Transverse colon (tissue), 4 donors: Measurements from ENCODE around the gene POLR2L. TPM values are rescaled to one million over a fixed set of nuclear protein-coding genes. Genes with fewer than 3 reads are reported as not detected.

Source experiments
- DNase-seq: peaks from one replicate; pipeline ENCODE4 v3.0.0-alpha.2; 2019
- H3K27ac ChIP-seq, 4 donors: fragments of 200-600 bp; sonication (generic); 2 replicates each; pipeline ENCODE4 v1.5.1; 2016 to 2018; ENCODE audit warnings: inconsistent platforms in 4 of 4
- H3K27me3 ChIP-seq: fragments of 200-600 bp; sonication (generic); 2 replicates; pipeline ENCODE4 v1.5.1; 2017; ENCODE audit warnings: inconsistent platforms
- H3K36me3 ChIP-seq, 4 donors: fragments of 200-600 bp; sonication (generic); 2 replicates each; pipeline ENCODE4 v1.5.1; 2017 to 2019; ENCODE audit warnings: inconsistent platforms in 4 of 4
- H3K4me1 ChIP-seq, 4 donors: fragments of 200-600 bp; sonication (generic); 2 replicates each; pipeline ENCODE4 v1.5.1; 2017 to 2020; ENCODE audit warnings: inconsistent platforms in 4 of 4
- H3K4me3 ChIP-seq, 4 donors: fragments of 200-600 bp; sonication (generic); 1 replicate in 1 of 4; 2 replicates in 3 of 4; pipeline versions ENCODE4 v1.5.1 to v1.6.1; 2017 to 2019; ENCODE audit warnings: inconsistent platforms in 4 of 4
- H3K9me3 ChIP-seq, 2 donors: fragments of 200-600 bp; sonication (generic); 2 replicates each; pipeline ENCODE4 v1.5.1; 2017 to 2019; ENCODE audit warnings: inconsistent platforms in 2 of 2
- EP300 ChIP-seq: sonication (generic); formaldehyde crosslinking; IDR thresholded peaks from one replicate; pipeline ENCODE4 v1.6.1; 2017; ENCODE audit warnings: antibody characterized with exemption, low read depth
- POLR2A ChIP-seq: fragments of 450-650 bp; IDR thresholded peaks from one replicate; pipeline ENCODE4 v1.6.1; 2016; ENCODE audit warnings: antibody characterized with exemption, mild to moderate bottlenecking, moderate library complexity
- POLR2AphosphoS5 ChIP-seq, 3 donors: sonication (generic); formaldehyde crosslinking; IDR thresholded peaks; one replicate each; pipeline ENCODE4 v1.6.1; 2016; ENCODE audit warnings: antibody characterized with exemption in 3 of 3
- WGBS, 2 donors: methylation state at CpG; one replicate each; pipeline ENCODE4 v1.1.5; 2018; ENCODE audit warnings: low coverage in 1 of 2; 5-methylcytosine and 5-hydroxymethylcytosine counted together
- in situ Hi-C, 4 donors: fragments of 200-750 bp; cut with MboI; loops; one replicate each; pipeline versions ENCODE4 v1.15.0 to v1.15.1; 2017; ENCODE audit warnings: low sequenced_read_pairs in 3 of 4, low pct_ligation_motif_present in 1 of 4, low pct_unique_long_range_greater_than_20kb in 1 of 4
- intact Hi-C: fragments of 100-400 bp; cut with DNase I; formaldehyde crosslinking; loops from one replicate; pipeline ENCODE4 v1.15.1; 2023; ENCODE audit warnings: low total_unique reads
- total RNA-seq, 4 donors: library from RNA; depleted of rRNA; stranded (reverse); fragments of >200 nt; gene quantifications; one replicate each; pipeline ENCODE4 v1.1.0, GENCODE V29; 2016
- TF ChIP-seq, protein P1 (sequence below), 5 experiments: fragments of 200-600 bp in 3 of 5; fragments of 450-650 bp in 2 of 5; sonication (generic) in 3 of 5; IDR thresholded peaks; 1 replicate in 2 of 5; 2 replicates in 3 of 5; pipeline ENCODE4 v1.5.1; 2016 to 2017; ENCODE audit warnings: antibody characterized with exemption in 5 of 5, inconsistent platforms in 3 of 5, mild to moderate bottlenecking in 2 of 5, moderate library complexity in 1 of 5

The POLR2L gene
- total RNA-seq, 4 donors from 2014 or later, result 9.7 to 66.6 (median 32.7) TPM

DNA sequence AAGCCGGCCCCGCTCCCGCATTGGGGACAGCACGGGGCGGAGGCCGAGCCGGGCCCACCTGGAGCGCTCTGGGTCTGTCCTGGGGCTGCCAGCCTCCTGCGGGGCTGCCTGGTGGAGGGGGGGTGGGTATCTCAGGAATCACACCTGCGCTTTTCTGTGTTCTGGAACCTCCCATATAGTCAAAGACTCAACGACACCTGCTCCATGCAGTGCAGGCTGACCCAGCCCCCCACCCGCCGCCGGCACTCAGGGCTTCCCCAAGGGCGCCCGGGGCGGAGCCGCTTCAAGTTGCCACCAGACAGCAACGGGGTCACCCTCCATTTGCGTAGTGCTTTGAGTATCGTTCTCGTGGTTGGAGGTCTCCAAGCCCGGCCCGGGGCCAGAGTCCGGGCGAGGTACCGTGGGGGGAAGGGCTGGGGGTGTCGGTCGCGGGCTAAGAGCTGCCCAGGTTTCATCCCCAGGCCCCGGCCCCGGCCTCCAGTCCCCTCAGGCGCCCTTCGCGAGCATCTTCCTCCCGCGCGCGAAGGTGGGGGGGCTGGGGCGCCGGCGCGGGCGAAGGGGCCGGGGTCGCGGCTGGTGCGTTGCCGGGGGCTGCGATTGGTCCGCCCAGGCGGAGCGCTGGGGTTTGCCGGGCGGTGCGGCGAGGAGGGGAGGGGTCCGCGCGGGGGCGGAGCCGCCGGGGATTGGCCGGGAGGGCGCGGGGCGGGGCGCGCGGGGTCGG is 6.9 kb upstream of the POLR2L start:
- Histone ChIP-seq H3K27ac (no peak overlapping the region), H3K27me3 (peaks cover 38% of the 10 kb centered on the region), H3K9me3 (no peaks in the 10 kb centered on the region), H3K36me3 (no peaks in the 10 kb centered on the region), H3K4me3 (peak overlapping the region in 3 of 4 donors; percentile 14 to 48 (median 32)), H3K4me1 (peaks cover 18 to 38% (median 28%) of the 10 kb centered on the region in 4 donors)
- DNase-seq, result no peak
- intact Hi-C loops (no loop called here), in situ Hi-C loops (no loop called here)
- WGBS, 2 donors, result 1% methylated on average over 18 of the region's 71 CpGs; no CpG with 5 or more reads in 1 of the 2 donors
- no peak for TF ChIP-seq EP300
- TF ChIP-seq POLR2A, result no peak
- TF ChIP-seq POLR2AphosphoS5 (IDR thresholded peaks at IDR 0.05), result no peak
- TF ChIP-seq, protein P1, sequence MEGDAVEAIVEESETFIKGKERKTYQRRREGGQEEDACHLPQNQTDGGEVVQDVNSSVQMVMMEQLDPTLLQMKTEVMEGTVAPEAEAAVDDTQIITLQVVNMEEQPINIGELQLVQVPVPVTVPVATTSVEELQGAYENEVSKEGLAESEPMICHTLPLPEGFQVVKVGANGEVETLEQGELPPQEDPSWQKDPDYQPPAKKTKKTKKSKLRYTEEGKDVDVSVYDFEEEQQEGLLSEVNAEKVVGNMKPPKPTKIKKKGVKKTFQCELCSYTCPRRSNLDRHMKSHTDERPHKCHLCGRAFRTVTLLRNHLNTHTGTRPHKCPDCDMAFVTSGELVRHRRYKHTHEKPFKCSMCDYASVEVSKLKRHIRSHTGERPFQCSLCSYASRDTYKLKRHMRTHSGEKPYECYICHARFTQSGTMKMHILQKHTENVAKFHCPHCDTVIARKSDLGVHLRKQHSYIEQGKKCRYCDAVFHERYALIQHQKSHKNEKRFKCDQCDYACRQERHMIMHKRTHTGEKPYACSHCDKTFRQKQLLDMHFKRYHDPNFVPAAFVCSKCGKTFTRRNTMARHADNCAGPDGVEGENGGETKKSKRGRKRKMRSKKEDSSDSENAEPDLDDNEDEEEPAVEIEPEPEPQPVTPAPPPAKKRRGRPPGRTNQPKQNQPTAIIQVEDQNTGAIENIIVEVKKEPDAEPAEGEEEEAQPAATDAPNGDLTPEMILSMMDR (IDR thresholded peaks at IDR 0.05), result no peak

GRCh38 chr11:848380-848931 is 6.1 kb upstream of the POLR2L start:
- intact Hi-C loops, result no loop called here
- 0 to 28% methylated on average over 3 to 14 of the region's 14 CpGs for WGBS, 2 donors
- H3K27ac ChIP-seq, result no peak overlapping the region

DNA sequence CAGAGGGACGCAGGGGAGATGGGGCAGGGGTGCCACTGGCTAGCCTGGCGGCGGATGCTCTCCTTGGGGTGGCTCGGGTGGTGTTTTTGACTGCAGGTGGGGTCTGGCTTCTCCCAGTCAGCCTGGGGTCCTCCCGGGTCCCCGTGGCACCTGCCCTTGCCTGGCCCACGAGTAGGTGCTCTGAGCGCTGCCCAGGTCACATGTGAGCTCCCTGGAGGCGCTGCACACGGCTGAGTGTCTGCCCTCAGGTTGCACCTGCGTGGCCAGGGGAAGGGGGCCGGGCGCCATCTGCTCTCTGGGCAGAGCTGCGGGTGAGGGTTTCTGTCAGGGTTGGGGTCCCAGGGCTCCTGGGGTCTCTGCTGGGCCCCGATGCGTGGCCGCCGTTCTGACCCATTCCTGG is 5.5 kb upstream of the POLR2L start:
- Histone ChIP-seq H3K27ac (no peak overlapping the region), H3K4me3 (no peak overlapping the region), H3K27me3 (peaks cover 49% of the 10 kb centered on the region), H3K4me1 (peaks cover 18 to 52% (median 42%) of the 10 kb centered on the region in 4 donors), H3K9me3 (no peaks in the 10 kb centered on the region), H3K36me3 (no peaks in the 10 kb centered on the region)
- in situ Hi-C loops (no loop called here), intact Hi-C loops (no loop called here)
- no peak for DNase-seq
- WGBS, 2 donors, result 65% methylated on average over 14 of the region's 18 CpGs; no CpG with 5 or more reads in 1 of the 2 donors
- TF ChIP-seq POLR2AphosphoS5 (IDR thresholded peaks at IDR 0.05), result no peak
- TF ChIP-seq, protein P1 (IDR thresholded peaks at IDR 0.05), result no peak
- no peak for TF ChIP-seq EP300
- TF ChIP-seq POLR2A, result no peak

More at GRCh38 chr11:848380-848931, 6.1 kb upstream of the POLR2L start:
- in situ Hi-C loops, result no loop called here
- DNase-seq, result peak; percentile 61
- H3K4me3 ChIP-seq, result peak overlapping the region in 1 of 4 donors; percentile 48
- no peaks in the 10 kb centered on the region for H3K9me3 ChIP-seq
- TF ChIP-seq EP300 (no peak), POLR2A (no peak), POLR2AphosphoS5 (IDR thresholded peaks at IDR 0.05) (no peak)
- TF ChIP-seq, protein P1 (IDR thresholded peaks at IDR 0.05), result peak; percentile 89 to 98 (median 91)
- no peaks in the 10 kb centered on the region for H3K36me3 ChIP-seq
- H3K4me1 ChIP-seq, result peaks cover 18 to 46% (median 36%) of the 10 kb centered on the region in 4 donors
- peaks cover 44% of the 10 kb centered on the region for H3K27me3 ChIP-seq

DNA sequence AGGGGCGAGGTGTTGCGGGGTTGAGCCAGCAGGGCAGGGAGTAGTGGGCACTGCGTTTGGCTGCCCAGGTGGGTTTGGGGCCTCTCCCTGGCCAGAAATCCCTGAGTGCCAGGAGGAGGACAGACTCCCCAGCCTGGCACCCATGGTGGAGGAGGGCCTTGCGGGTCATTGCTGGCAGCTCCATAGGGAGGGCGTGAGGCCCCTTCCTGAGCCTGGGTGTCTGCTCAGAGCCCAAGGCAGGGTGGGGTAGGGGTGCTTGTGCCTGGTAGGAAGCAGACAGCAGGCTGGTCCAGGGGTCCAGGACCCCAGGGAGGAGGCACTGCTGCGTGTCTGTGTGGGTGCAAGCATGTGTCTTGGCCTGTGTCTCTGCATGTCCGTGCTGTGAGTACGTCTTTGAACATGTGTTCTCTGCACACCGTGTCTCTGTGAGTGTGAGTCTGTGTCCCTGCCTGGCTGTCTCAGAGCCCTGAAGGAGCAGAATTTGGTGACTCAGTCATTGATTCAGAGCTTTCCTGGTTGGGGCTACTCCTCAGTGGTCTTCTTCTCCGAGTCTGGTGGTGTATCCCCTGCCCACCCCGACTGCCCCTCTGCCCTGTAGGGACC is 4.3 kb upstream of the POLR2L start:
- no peak for DNase-seq
- Histone ChIP-seq H3K27me3 (peaks cover 49% of the 10 kb centered on the region), H3K4me3 (no peak overlapping the region), H3K9me3 (no peaks in the 10 kb centered on the region), H3K27ac (peak overlapping the region in 1 of 4 donors; percentile 88), H3K4me1 (peaks cover 20 to 59% (median 45%) of the 10 kb centered on the region in 4 donors), H3K36me3 (no peaks in the 10 kb centered on the region)
- WGBS, 2 donors, result 43 to 77% methylated on average over 3 to 10 of the region's 11 CpGs
- no peak for TF ChIP-seq POLR2A
- in situ Hi-C loops, result no loop called here
- intact Hi-C loops, result no loop called here
